Esophagus muscularis mucosa (tissue), 4 donors: ENCODE results near the gene FANCC. TPM values are rescaled to one million over a fixed set of nuclear protein-coding genes. Genes with fewer than 3 reads are reported as not detected.

Experiments used
- DNase-seq: peaks from one replicate; pipeline ENCODE4 v3.0.0-alpha.2; 2017; ENCODE audit errors: extremely low spot score
- H3K27ac ChIP-seq, 4 donors: fragments of 200-600 bp; sonication (generic); replicated peaks in 1 of 4; 1 replicate in 3 of 4; 2 replicates in 1 of 4; pipeline ENCODE4 v1.5.1; 2016 to 2019; ENCODE audit warnings: mild to moderate bottlenecking in 1 of 4
- H3K27me3 ChIP-seq, 4 donors: fragments of 200-600 bp; sonication (generic); one replicate each; pipeline versions ENCODE4 v1.5.1 to v1.6.0; 2016 to 2019
- H3K36me3 ChIP-seq, 4 donors: fragments of 200-600 bp; sonication (generic); one replicate each; pipeline ENCODE4 v1.5.1; 2016 to 2019
- H3K4me1 ChIP-seq, 4 donors: fragments of 200-600 bp; sonication (generic); one replicate each; pipeline ENCODE4 v1.5.1; 2016 to 2019
- H3K4me3 ChIP-seq, 4 donors: fragments of 200-600 bp; sonication (generic); 1 replicate in 2 of 4; 2 replicates in 2 of 4; pipeline ENCODE4 v1.5.1; 2016 to 2019; ENCODE audit warnings: mild to moderate bottlenecking in 4 of 4, moderate library complexity in 1 of 4
- H3K9me3 ChIP-seq, 4 donors: fragments of 200-600 bp; sonication (generic); 1 replicate in 3 of 4; 2 replicates in 1 of 4; pipeline ENCODE4 v1.5.1; 2016 to 2019
- CTCF ChIP-seq, 3 experiments: fragments of 200-600 bp in 2 of 3; fragments of 450-650 bp in 1 of 3; sonication (generic) in 2 of 3; IDR thresholded peaks; one replicate each; pipeline ENCODE4 v1.5.1; 2017 to 2019; ENCODE audit warnings: antibody characterized with exemption in 3 of 3, mild to moderate bottlenecking in 2 of 3, moderate library complexity in 1 of 3
- EP300 ChIP-seq: sonication (generic); formaldehyde crosslinking; IDR thresholded peaks from one replicate; pipeline ENCODE4 v1.6.1; 2017; ENCODE audit warnings: antibody characterized with exemption
- POLR2A ChIP-seq: fragments of 450-650 bp; IDR thresholded peaks from one replicate; pipeline ENCODE4 v1.6.1; 2017; ENCODE audit warnings: antibody characterized with exemption, moderate library complexity, mild to moderate bottlenecking, low read depth
- POLR2AphosphoS5 ChIP-seq, 2 donors: sonication (generic); formaldehyde crosslinking; IDR thresholded peaks; one replicate each; pipeline ENCODE4 v1.6.1; 2017; ENCODE audit warnings: antibody characterized with exemption in 2 of 2
- WGBS: methylation state at CpG from one replicate; pipeline ENCODE4 v1.1.5; 2018; 5-methylcytosine and 5-hydroxymethylcytosine counted together
- intact Hi-C: fragments of 100-400 bp; cut with DNase I; formaldehyde crosslinking; loops from one replicate; pipeline ENCODE4 v1.15.1; 2023
- total RNA-seq, 4 donors: library from RNA; depleted of rRNA; stranded (reverse); fragments of >200 nt; gene quantifications; one replicate each; pipeline versions ENCODE4 v1.1.0 to v1.2.1, GENCODE V29; 2016

Gene FANCC
- total RNA-seq, 4 donors from 2014 or later: 5.3 to 9.5 (median 6.8) TPM

GRCh38 chr9:95084254-95084934 is 233.1 kb downstream of the FANCC start:
- Histone ChIP-seq H3K4me1 (peaks cover 91 to 100% (median 99%) of the 10 kb centered on the region in 4 donors), H3K36me3 (peaks cover 39 to 96% (median 67%) of the 10 kb centered on the region in 4 donors), H3K9me3 (no peaks in the 10 kb centered on the region), H3K4me3 (no peak overlapping the region), H3K27ac (peak overlapping the region; percentile 86 to 95 (median 86)), H3K27me3 (no peaks in the 10 kb centered on the region)
- no peak for DNase-seq
- intact Hi-C loops: loop anchor here (10.0 kb wide), 1 partner anchor 300 kb away; no protein-coding TSS in a partner anchor
- 73% methylated on average over 19 of the region's 19 CpGs for WGBS
- peak; percentile 63 to 74 for TF ChIP-seq POLR2AphosphoS5 (IDR thresholded peaks at IDR 0.05)
- TF ChIP-seq CTCF (IDR thresholded peaks at IDR 0.05): no peak

- H3K9me3 ChIP-seq: no peaks in the 10 kb centered on the region
Observed at GRCh38 chr9:95083086-95083768, 234.3 kb downstream of the FANCC start.

DNA sequence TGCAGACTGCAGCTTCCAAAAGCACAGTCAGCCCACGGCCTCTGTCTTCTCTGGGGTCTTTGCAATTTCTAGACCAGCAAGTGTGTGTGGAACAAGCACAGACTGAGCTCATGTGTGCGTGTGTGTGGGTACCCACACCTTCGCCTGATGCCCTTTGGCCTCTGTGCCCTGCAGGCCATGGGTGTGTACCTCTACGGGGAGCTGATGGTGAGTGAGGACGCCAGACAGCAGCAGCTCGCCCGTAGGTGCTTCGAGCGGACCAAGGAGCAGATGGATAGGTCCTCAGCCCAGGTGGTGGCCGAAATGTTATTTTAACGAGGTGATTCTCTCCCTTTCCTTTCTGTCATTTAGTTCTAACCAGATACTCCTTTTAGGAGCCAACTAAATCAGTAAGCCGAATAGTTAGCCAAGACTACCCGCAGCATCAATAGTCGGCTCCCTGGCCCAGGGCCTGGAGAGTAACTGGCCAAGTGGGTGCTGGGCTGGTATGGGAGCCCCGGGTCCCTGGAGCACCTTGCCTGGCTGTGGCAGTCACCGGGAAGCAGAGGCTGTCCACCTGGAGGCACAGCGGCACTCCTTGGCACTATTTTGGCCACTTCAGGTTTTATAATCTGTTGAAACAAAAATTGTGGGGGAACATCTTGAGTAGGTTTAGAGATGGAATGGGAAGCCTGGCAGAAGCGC is 235.0 kb downstream of the FANCC start:
- Histone ChIP-seq H3K9me3 (no peaks in the 10 kb centered on the region), H3K36me3 (peaks cover 39 to 88% (median 65%) of the 10 kb centered on the region in 4 donors), H3K4me3 (no peak overlapping the region), H3K4me1 (peaks cover 91 to 100% (median 99%) of the 10 kb centered on the region in 4 donors), H3K27me3 (no peaks in the 10 kb centered on the region), H3K27ac (peak overlapping the region; percentile 86 to 95 (median 86))
- intact Hi-C loops: loop anchor here (10.0 kb wide), 1 partner anchor 298 kb away; no protein-coding TSS in a partner anchor
- DNase-seq: no peak
- TF ChIP-seq POLR2AphosphoS5 (IDR thresholded peaks at IDR 0.05): peak in 1 of 2 donors; percentile 35
- TF ChIP-seq EP300: no peak
- TF ChIP-seq CTCF (IDR thresholded peaks at IDR 0.05): no peak
- no peak for TF ChIP-seq POLR2A
- WGBS: 72% methylated on average over 15 of the region's 18 CpGs

More at GRCh38 chr9:95083086-95083768, 234.3 kb downstream of the FANCC start:
- intact Hi-C loops: loop anchor here (10.0 kb wide), 1 partner anchor 298 kb away; no protein-coding TSS in a partner anchor
- H3K4me1 ChIP-seq: peaks cover 91 to 100% (median 99%) of the 10 kb centered on the region in 4 donors
- peaks cover 39 to 91% (median 65%) of the 10 kb centered on the region in 4 donors for H3K36me3 ChIP-seq
- DNase-seq: no peak
- H3K27me3 ChIP-seq: no peaks in the 10 kb centered on the region
- H3K4me3 ChIP-seq: no peak overlapping the region
- TF ChIP-seq POLR2AphosphoS5 (IDR thresholded peaks at IDR 0.05) (peak; percentile 39 to 49), CTCF (IDR thresholded peaks at IDR 0.05) (no peak)
- peak overlapping the region; percentile 86 to 95 (median 86) for H3K27ac ChIP-seq
- 85% methylated on average over 33 of the region's 39 CpGs for WGBS

DNA sequence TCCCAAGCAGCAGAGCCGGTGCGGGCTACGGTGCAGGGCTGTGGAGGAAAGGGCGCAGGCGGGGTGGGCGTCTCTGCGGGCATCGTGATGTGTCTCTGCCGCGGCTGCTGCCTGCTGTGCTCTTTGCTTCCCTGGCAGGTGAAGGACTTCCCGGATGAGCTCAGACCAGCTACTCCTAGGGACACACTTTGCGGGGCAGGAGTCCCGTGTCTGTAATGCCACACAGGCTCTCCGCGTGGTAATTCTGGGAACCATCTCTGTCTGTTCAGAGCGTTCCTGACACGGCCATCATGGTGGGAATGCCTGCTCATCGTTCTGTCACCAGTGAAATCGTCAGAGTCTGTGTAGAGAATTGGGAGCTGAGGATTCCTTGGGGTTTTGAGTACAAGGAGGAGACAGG is 235.5 kb downstream of the FANCC start:
- no peaks in the 10 kb centered on the region for H3K9me3 ChIP-seq
- DNase-seq: no peak
- intact Hi-C loops: loop anchor here (10.0 kb wide), 1 partner anchor 297 kb away; no protein-coding TSS in a partner anchor
- TF ChIP-seq EP300 (no peak), POLR2A (no peak), POLR2AphosphoS5 (IDR thresholded peaks at IDR 0.05) (peak; percentile 23 to 35), CTCF (IDR thresholded peaks at IDR 0.05) (no peak)
- peaks cover 39 to 82% (median 64%) of the 10 kb centered on the region in 4 donors for H3K36me3 ChIP-seq
- H3K27me3 ChIP-seq: no peaks in the 10 kb centered on the region
- peak overlapping the region; percentile 86 to 95 (median 86) for H3K27ac ChIP-seq
- peaks cover 92 to 100% (median 99%) of the 10 kb centered on the region in 4 donors for H3K4me1 ChIP-seq
- 59% methylated on average over 19 of the region's 19 CpGs for WGBS
- H3K4me3 ChIP-seq: no peak overlapping the region
